A549 (cell line): ENCODE measurements around the gene L3MBTL1. TPM values are rescaled to one million over a fixed set of nuclear protein-coding genes. Genes with fewer than 3 reads are reported as not detected.

Source experiments
- ATAC-seq, 2 experiments: fragments of 200-7000 bp in 1 of 2; fragments of >200 bp in 1 of 2; cut with Nextera tagmentation in 1 of 2; cut with Tn5 transposase in 1 of 2; 3 replicates each; pipeline versions ENCODE4 v1.8.0 to v1.9.1; 2018 to 2020; ENCODE audit warnings: mild to moderate bottlenecking in 1 of 2, moderate library complexity in 1 of 2
- CTCF ChIA-PET: fragments of 300-600 bp; sonication (Branson Sonifier 250); formaldehyde crosslinking; extraction: SDS; loops from one replicate; lab custom pipeline; 2021; ENCODE audit warnings: antibody characterized with exemption, inconsistent platforms; lab: Yijun Ruan, JAX
- POLR2A ChIA-PET: fragments of 350-600 bp; formaldehyde crosslinking; extraction: SDS; loops from one replicate; lab custom pipeline; 2021; ENCODE audit warnings: antibody characterized with exemption, inconsistent platforms; lab: Yijun Ruan, JAX
- DNase-seq, 2 experiments: peaks; one replicate each; pipeline versions ENCODE4 v3.0.0 to v3.0.0-alpha.2; 2011 to 2016; ENCODE audit warnings: low read depth in 1 of 2, low spot score in 1 of 2
- FAIRE-seq: peaks from 2 replicates; lab custom pipeline; 2011; peaks lifted over from hg19 to GRCh38; lab: Jason Lieb, UNC
- H3K27ac ChIP-seq, 2 experiments: fragments of >200 bp; sonication (Bioruptor Twin); formaldehyde crosslinking; 3 replicates each; pipeline ENCODE4 v1.5.1; 2016 to 2017
- H3K4me1 ChIP-seq: fragments of >200 bp; sonication (Bioruptor Twin); formaldehyde crosslinking; 3 replicates; pipeline ENCODE4 v1.6.1; 2016
- H3K4me2 ChIP-seq: fragments of >200 bp; sonication (Bioruptor Twin); formaldehyde crosslinking; 3 replicates; pipeline ENCODE4 v1.6.1; 2016
- H3K4me3 ChIP-seq: fragments of >200 bp; sonication (Bioruptor Twin); formaldehyde crosslinking; 3 replicates; pipeline ENCODE4 v1.5.1; 2016
- H3K9me3 ChIP-seq: fragments of >200 bp; sonication (Bioruptor Twin); formaldehyde crosslinking; 3 replicates; pipeline ENCODE4 v1.6.1; 2016
- ATOH8 ChIP-seq: fragments of 250-450 bp; sonication (Bioruptor Pico); IDR thresholded peaks from 2 replicates; pipeline ENCODE4 v1.5.0; 2020; ENCODE audit warnings: low read depth, mild to moderate bottlenecking, moderate library complexity
- BHLHE40 ChIP-seq: IDR thresholded peaks from 2 replicates; pipeline ENCODE4 v1.6.1; 2012; ENCODE audit warnings: low read depth, low read length, inconsistent platforms
- CBX2 ChIP-seq: fragments of 200-600 bp; sonication (generic); IDR thresholded peaks from 2 replicates; pipeline ENCODE4 v1.6.1; 2016; ENCODE audit warnings: low read depth, mild to moderate bottlenecking, borderline replicate concordance
- CEBPB ChIP-seq, 2 experiments: fragments of >200 bp in 1 of 2; sonication (Bioruptor Twin) in 1 of 2; formaldehyde crosslinking in 1 of 2; IDR thresholded peaks; 2 replicates each; pipeline ENCODE4 v1.6.1; 2012 to 2016
- CHD4 ChIP-seq: fragments of 200-600 bp; sonication (generic); IDR thresholded peaks from 2 replicates; pipeline ENCODE4 v1.6.1; 2016; ENCODE audit warnings: antibody characterized with exemption, mild to moderate bottlenecking, borderline replicate concordance
- CTCF ChIP-seq: fragments of >200 bp; sonication (Bioruptor Twin); formaldehyde crosslinking; IDR thresholded peaks from 3 replicates; pipeline ENCODE4 v1.5.1; 2016
- EHF ChIP-seq: fragments of 250-450 bp; sonication (Bioruptor Pico); IDR thresholded peaks from 2 replicates; pipeline ENCODE4 v1.5.0; 2020; ENCODE audit warnings: mild to moderate bottlenecking
- EHMT2 ChIP-seq: fragments of 200-600 bp; sonication (generic); IDR thresholded peaks from 2 replicates; pipeline ENCODE4 v1.6.1; 2016; ENCODE audit warnings: antibody characterized with exemption, low read depth, mild to moderate bottlenecking, moderate library complexity
- HEYL ChIP-seq: fragments of 250-450 bp; sonication (Bioruptor Pico); IDR thresholded peaks from 2 replicates; pipeline ENCODE4 v1.8.0; 2021; ENCODE audit warnings: mild to moderate bottlenecking, moderate library complexity
- HOXB5 ChIP-seq: fragments of 250-450 bp; sonication (Bioruptor Pico); IDR thresholded peaks from 2 replicates; pipeline ENCODE4 v1.5.0; 2020; ENCODE audit warnings: mild to moderate bottlenecking, moderate library complexity
- JUN ChIP-seq, 2 experiments: fragments of >200 bp; sonication (Bioruptor Twin); formaldehyde crosslinking; IDR thresholded peaks; 2 replicates in 1 of 2; 3 replicates in 1 of 2; pipeline ENCODE4 v1.6.1; 2016 to 2017
- JUNB ChIP-seq: fragments of >200 bp; sonication (Bioruptor Twin); formaldehyde crosslinking; IDR thresholded peaks from 2 replicates; pipeline ENCODE4 v1.6.1; 2016
- KDM1A ChIP-seq: fragments of 200-600 bp; sonication (generic); IDR thresholded peaks from 2 replicates; pipeline ENCODE4 v1.6.1; 2016; ENCODE audit warnings: low read depth, mild to moderate bottlenecking
- KDM5A ChIP-seq: fragments of 200-600 bp; sonication (generic); IDR thresholded peaks from 2 replicates; pipeline ENCODE4 v1.6.1; 2016; ENCODE audit warnings: antibody characterized with exemption, mild to moderate bottlenecking
- MAZ ChIP-seq: fragments of 150-350 bp; IDR thresholded peaks from 2 replicates; pipeline ENCODE4 v1.6.1; 2014; ENCODE audit warnings: antibody characterized with exemption, low read depth, low read length, borderline replicate concordance
- PHF8 ChIP-seq: fragments of 200-600 bp; sonication (generic); IDR thresholded peaks from 2 replicates; pipeline ENCODE4 v1.6.1; 2016; ENCODE audit warnings: low read depth, mild to moderate bottlenecking, antibody characterized with exemption, moderate library complexity, borderline replicate concordance
- POLR2AphosphoS2 ChIP-seq: conservative IDR thresholded peaks from 2 replicates; pipeline ENCODE4 v1.6.1; 2012; ENCODE audit warnings: low read length, improper control_type of control experiment, inconsistent platforms
- RAD21 ChIP-seq, 2 experiments: fragments of >200 bp in 1 of 2; sonication (Bioruptor Twin) in 1 of 2; formaldehyde crosslinking in 1 of 2; IDR thresholded peaks in 1 of 2; conservative IDR thresholded peaks in 1 of 2; 2 replicates in 1 of 2; 3 replicates in 1 of 2; pipeline ENCODE4 v1.6.1; 2012 to 2018; ENCODE audit warnings: inconsistent platforms in 1 of 2
- RFX5 ChIP-seq: fragments of 450-650 bp; IDR thresholded peaks from 2 replicates; pipeline ENCODE4 v1.7.1; 2014; ENCODE audit warnings: antibody characterized with exemption, mild to moderate bottlenecking, moderate library complexity
- SREBF2 ChIP-seq: fragments of 450-650 bp; IDR thresholded peaks from 2 replicates; pipeline ENCODE4 v1.6.1; 2014; ENCODE audit warnings: mild to moderate bottlenecking, moderate library complexity
- TFCP2L1 ChIP-seq: fragments of 250-450 bp; sonication (Bioruptor Pico); IDR thresholded peaks from 2 replicates; pipeline ENCODE4 v1.5.0; 2021; ENCODE audit warnings: mild to moderate bottlenecking
- ZC3H11A ChIP-seq: fragments of 450-650 bp; IDR thresholded peaks from 2 replicates; pipeline ENCODE4 v1.6.1; 2014; ENCODE audit warnings: antibody characterized with exemption, mild to moderate bottlenecking
- WGBS: methylation state at CpG from one replicate; pipeline ENCODE4 v1.1.6; 2017; ENCODE audit errors: missing lambda C conversion rate; 5-methylcytosine and 5-hydroxymethylcytosine counted together
- polyA plus RNA-seq, 4 experiments: library from polyadenylated mRNA; depleted of rRNA in 3 of 4; stranded (reverse); fragments of >200 nt; fragmentation: RNase III in 1 of 4; extraction: RNeasy Plus Mini Kit Qiagen cat#74134 plus additional on column Dnase treatment in 1 of 4; gene quantifications; 2 replicates in 3 of 4; 3 replicates in 1 of 4; pipeline ENCODE4 v1.2.3, GENCODE V29; 2011 to 2017
- TF ChIP-seq, protein P1 (sequence below): IDR thresholded peaks from 2 replicates; pipeline ENCODE4 v1.6.1; 2012; ENCODE audit warnings: low read depth, borderline replicate concordance

Gene L3MBTL1
- polyA plus RNA-seq, 2 of the 4 experiments (the other 2 are of a cell fraction), result 2.5 to 3.8 TPM

DNA sequence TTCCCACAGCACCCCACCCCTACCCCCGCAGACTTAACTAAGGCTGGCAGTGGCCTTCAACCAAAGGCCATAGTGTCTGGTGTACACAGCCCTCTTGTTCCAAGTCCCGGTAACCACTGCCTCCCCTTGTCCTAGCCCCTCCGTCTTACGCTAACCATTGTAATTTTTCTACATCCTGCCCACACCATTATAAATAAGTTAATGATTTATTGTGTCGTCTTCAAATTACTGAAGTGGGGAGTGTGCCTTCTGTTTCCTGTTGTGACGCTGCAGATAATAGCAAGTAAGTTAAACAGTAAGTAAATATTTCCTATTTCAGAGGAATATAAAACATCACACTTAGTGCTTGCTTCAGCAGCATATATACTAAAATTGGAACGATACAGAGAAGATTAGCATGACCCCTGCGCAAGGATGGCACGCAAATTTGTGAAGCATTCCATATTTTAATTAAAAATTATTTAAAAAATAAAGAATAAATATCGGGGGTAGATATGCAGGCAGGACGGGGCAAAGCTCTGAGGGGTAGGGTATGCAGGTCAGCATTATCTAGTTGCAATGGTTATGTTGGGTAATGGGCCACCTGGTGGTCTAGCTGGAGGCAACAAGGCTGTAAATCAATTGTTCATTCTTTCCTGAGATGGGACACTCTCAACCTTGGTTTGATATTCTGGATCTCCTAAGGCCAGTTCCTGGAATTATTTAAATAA, 34.7 kb upstream of the L3MBTL1 start:
- 88% methylated on average over 11 of the region's 11 CpGs for WGBS
- Histone ChIP-seq H3K4me2 (no peak overlapping the region), H3K27ac (no peak overlapping the region), H3K4me1 (no peaks in the 10 kb centered on the region), H3K9me3 (no peaks in the 10 kb centered on the region), H3K4me3 (no peak overlapping the region)
- CTCF ChIA-PET, result interaction anchor here (0.6 kb wide), 1 partner anchor 30 kb away, joined by 3 read pairs; no protein-coding TSS in a partner anchor
- POLR2A ChIA-PET, result interaction anchor here (1.6 kb wide), 1 partner anchor 15 kb away, joined by 6 read pairs; the partner anchor contains the start of gene SRSF6
- TF ChIP-seq ZC3H11A, result no peak
- TF ChIP-seq POLR2AphosphoS2, result no peak
- DNase-seq, result no peak
- ATAC-seq, result no peak
- FAIRE-seq, result no peak

DNA sequence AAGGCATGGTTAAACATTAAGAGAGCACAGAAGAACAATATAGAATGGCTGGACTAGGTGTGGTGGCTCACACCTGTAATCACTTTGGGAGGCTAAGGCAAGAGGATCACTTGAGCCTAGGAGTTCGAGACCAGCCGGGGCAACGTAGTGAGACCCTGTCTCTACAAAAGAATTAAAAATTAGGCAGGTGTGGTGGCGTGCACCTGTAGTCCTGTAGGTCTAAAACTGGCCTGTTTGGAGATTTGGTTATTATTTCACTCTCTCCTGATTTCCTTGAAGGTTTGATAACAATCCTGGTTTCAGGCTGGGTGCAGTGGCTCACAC, 34.2 kb upstream of the L3MBTL1 start:
- no peak overlapping the region for H3K4me2 ChIP-seq
- 97% methylated on average over 4 of the region's 4 CpGs for WGBS
- H3K4me1 ChIP-seq, result no peaks in the 10 kb centered on the region
- no peaks in the 10 kb centered on the region for H3K9me3 ChIP-seq
- FAIRE-seq, result no peak
- H3K27ac ChIP-seq, result no peak overlapping the region
- no peak for TF ChIP-seq HEYL (CRISPR knock-in tag)
- TF ChIP-seq CBX2, result no peak
- no peak for TF ChIP-seq CEBPB (IDR thresholded peaks at IDR 0.05)
- no peak for TF ChIP-seq ATOH8 (CRISPR knock-in tag)
- no peak for TF ChIP-seq SREBF2
- no peak for TF ChIP-seq EHMT2
- no peak for TF ChIP-seq RFX5
- no peak for TF ChIP-seq CHD4
- TF ChIP-seq EHF (CRISPR knock-in tag), result no peak
- TF ChIP-seq HOXB5, result no peak
- ChIA-PET POLR2A (no interaction called here), CTCF (interaction anchor here (0.6 kb wide), 1 partner anchor 30 kb away, joined by 3 read pairs; no protein-coding TSS in a partner anchor)
- no peak overlapping the region for H3K4me3 ChIP-seq
- ATAC-seq, result no peak
- DNase-seq, result no peak

- FAIRE-seq (no peak), DNase-seq (no peak)
- Histone ChIP-seq H3K4me1 (no peaks in the 10 kb centered on the region), H3K27ac (no peak overlapping the region), H3K9me3 (peaks cover 8% of the 10 kb centered on the region; the same call in 1 of the 3 replicates), H3K4me2 (no peak overlapping the region)
- POLR2A ChIA-PET, result no interaction called here
- TF ChIP-seq BHLHE40 (no peak), PHF8 (no peak), JUN (IDR thresholded peaks at IDR 0.05) (no peak), KDM5A (no peak), KDM1A (no peak), TFCP2L1 (no peak), RAD21 (conservative IDR thresholded peaks at IDR 0.05 in 1 of 2, IDR thresholded peaks at IDR 0.05 in 1 of 2) (no peak), ZC3H11A (no peak), CTCF (no peak), CBX2 (no peak), JUNB (no peak), MAZ (no peak)
- TF ChIP-seq, protein P1, sequence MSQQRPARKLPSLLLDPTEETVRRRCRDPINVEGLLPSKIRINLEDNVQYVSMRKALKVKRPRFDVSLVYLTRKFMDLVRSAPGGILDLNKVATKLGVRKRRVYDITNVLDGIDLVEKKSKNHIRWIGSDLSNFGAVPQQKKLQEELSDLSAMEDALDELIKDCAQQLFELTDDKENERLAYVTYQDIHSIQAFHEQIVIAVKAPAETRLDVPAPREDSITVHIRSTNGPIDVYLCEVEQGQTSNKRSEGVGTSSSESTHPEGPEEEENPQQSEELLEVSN, result no peak
- TF ChIP-seq, all 56 proteins: peak for 0
- no peak overlapping the region for H3K4me3 ChIP-seq
- CTCF ChIA-PET, result interaction anchor here (0.6 to 1.3 kb wide), 2 partner anchors 28 to 85 kb away, joined by 3 read pairs; no protein-coding TSS in a partner anchor
- 11% methylated on average over 3 of the region's 3 CpGs for WGBS
- no peak; a peak in 1 of 6 replicates for ATAC-seq
Observed at GRCh38 chr20:43477193-43477592, 30.3 kb upstream of the L3MBTL1 start.
